Ectodermal cell (in vitro differentiated cells): Measurements from ENCODE around the gene AMIGO3.

ENCODE experiments used
- H3K27ac ChIP-seq: 2 replicates; pipeline ENCODE4 v1.7.0; 2013; ENCODE audit warnings: mild to moderate bottlenecking, low read depth, low read length; ENCODE audit not compliant: insufficient read depth, poor library complexity, severe bottlenecking
- H3K27me3 ChIP-seq: 2 replicates; pipeline ENCODE4 v1.7.0; 2013; ENCODE audit warnings: mild to moderate bottlenecking, low read length; ENCODE audit not compliant: insufficient read depth, control insufficient read depth, poor library complexity, severe bottlenecking
- H3K36me3 ChIP-seq: one replicate; pipeline ENCODE4 v1.7.0; 2013; ENCODE audit warnings: low read length; ENCODE audit not compliant: control insufficient read depth, insufficient read depth
- H3K4me1 ChIP-seq: one replicate; pipeline ENCODE4 v1.7.0; 2013; ENCODE audit warnings: low read length; ENCODE audit not compliant: control insufficient read depth, insufficient read depth
- H3K4me3 ChIP-seq: 2 replicates; pipeline ENCODE4 v1.7.0; 2013; ENCODE audit warnings: low read depth, low read length, control low read depth; ENCODE audit not compliant: insufficient read depth
- H3K9me3 ChIP-seq: 2 replicates; pipeline ENCODE4 v1.7.0; 2013; ENCODE audit warnings: mild to moderate bottlenecking, low read length, moderate library complexity; ENCODE audit not compliant: control insufficient read depth
- WGBS, 2 experiments: methylation state at CpG; one replicate each; pipeline ENCODE4 v1.1.7; 2013; ENCODE audit warnings: missing lambda C conversion rate in 2 of 2; 5-methylcytosine and 5-hydroxymethylcytosine counted together

AMIGO3 gene

DNA sequence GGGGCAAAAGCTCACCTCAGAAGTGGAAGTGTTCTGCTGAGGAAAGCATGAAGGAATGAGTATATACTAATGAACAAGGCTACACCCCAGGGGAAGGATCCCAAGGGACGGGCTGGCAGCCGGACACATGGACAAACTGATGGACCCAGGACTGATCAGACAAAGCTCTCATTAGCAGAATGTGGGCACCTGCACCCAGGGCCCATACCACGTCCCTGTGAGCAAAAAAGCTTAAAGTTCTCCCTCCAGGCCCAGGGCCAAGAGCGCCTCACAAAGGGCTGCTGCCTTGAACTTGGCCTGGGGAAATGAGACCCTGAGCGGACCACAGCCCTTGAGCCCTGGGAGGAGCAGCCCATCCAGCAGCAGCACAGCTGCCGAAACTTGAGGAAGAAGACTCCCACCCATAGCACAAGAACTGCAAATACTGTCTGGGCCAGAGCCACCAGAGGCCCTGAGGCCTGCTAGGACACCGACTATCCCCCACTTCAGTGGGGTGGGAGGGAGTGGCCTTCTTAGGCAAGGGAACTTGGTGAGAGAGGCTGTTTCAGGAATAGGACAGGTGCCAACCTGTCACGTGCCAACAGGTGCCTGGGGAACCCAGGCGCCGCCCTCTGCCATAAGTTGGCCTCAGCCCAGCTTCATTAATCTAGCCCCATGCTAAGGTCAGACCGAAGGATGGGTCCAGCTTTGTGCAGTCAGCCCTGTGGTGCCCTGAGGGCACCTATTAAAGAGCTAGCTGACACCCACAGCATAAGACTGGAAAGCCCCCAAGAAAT lies 6.6 kb upstream of the AMIGO3 start:
- Histone ChIP-seq H3K27ac (no peak overlapping the region), H3K9me3 (no peaks in the 10 kb centered on the region), H3K27me3 (no peaks in the 10 kb centered on the region), H3K4me1 (peaks cover 6% of the 10 kb centered on the region), H3K4me3 (no peak overlapping the region), H3K36me3 (peaks cover 13% of the 10 kb centered on the region)
- 94 to 95% methylated on average over 11 of the region's 11 CpGs for WGBS, 2 experiments

DNA sequence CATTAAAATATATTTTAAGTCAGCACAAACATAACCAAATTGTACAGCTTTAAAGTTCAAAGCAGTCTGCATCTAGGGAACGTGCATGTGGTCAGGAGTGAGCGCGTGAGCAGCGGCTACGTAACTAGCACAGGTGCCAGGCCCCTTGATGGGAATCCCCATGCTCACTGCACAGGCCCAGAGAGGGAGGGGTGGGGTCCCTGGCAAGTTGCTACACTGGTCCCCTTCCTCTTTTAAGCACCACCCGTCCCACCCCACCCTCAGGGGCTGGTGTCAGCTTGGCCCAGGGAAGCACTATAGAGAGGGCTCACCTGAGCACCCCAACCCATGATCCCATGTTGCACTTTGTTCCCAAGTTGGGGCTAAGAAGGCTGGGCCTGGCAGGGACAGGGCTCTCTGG lies 5.1 kb upstream of the AMIGO3 start:
- no peaks in the 10 kb centered on the region for H3K27me3 ChIP-seq
- H3K27ac ChIP-seq, result peak overlapping the region; percentile 87
- peak overlapping the region; percentile 100 for H3K4me3 ChIP-seq
- H3K4me1 ChIP-seq, result peaks cover 6% of the 10 kb centered on the region
- no peaks in the 10 kb centered on the region for H3K9me3 ChIP-seq
- peaks cover 11% of the 10 kb centered on the region for H3K36me3 ChIP-seq
- 60 to 62% methylated on average over 6 of the region's 6 CpGs for WGBS, 2 experiments

DNA sequence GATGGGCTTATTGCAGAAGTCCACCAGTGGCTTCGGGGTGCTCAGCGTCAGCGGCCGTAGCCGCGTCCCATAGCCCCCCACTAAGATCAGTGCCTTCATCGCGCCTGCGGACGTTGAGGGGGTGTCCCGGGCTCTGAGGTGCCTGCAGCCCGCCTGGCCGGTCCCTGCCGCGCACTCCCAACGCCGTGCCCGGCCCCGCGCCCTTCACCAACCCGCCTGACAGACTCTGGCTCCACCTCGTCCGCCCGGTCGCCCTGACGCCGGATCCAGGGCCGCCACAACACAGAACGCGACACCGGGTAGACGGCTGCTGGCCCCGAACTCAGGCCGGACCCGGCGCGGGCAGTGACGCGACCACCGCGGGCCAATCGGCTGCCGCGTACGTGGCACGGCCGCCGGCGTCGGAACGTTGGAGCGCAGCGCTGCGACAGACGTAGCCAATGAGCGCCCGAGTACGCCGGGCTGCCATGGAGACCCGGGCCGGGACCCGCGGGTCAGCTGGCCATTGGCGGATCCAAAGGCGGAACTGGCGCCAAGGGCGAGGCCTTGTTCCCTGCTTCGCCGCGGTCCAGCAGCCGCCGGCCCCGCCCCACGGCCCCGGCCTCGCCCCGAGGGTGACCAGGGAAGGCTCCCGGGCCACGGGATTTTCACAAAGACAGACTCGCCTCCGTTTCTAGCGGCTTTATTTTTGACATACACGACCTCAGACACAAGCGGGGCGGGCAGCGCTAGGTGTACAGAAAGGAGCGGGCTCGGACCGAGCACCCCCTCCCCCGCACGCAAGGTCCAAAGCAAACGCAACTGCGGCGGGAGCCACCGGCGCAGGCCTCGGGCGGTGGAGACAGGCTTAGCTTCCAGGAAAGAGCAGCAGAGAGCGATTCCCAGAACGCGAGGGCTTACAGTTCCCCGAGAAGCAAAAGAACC lies 4.4 kb upstream of the AMIGO3 start, which contains the start of gene GMPPB:
Gene GMPPB, minus strand, starts transcription at position 324 of the 924 bp plus-strand sequence. Its CDS starts 225 bp downstream, at position 99.
- H3K4me1 ChIP-seq, result peaks cover 6% of the 10 kb centered on the region
- H3K27ac ChIP-seq, result peak within 1 kb of the TSS; percentile 92
- H3K36me3 ChIP-seq, result peaks cover 11% of the 10 kb centered on the region
- H3K27me3 ChIP-seq, result no peaks in the 10 kb centered on the region
- no peaks in the 10 kb centered on the region for H3K9me3 ChIP-seq
- 1% methylated on average over 102 of the region's 102 CpGs for WGBS, 2 experiments
- H3K4me3 ChIP-seq, result peak within 1 kb of the TSS; percentile 100

DNA sequence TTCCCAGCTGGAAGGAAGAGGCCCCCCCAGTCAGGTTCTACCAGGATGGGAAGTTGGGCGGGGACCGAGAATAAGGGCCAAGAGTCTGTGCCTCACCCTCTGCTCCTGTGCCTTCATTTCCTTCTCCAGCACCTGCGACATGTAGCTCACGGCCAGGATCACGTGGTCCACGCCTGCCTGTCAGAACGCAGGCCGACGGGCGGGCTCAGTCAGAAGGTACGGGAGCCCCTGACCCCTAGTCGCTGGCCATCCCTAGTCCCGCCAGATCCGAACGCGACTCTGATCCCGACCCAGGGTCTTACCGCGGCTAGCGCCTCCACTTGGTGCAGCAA lies 3.8 kb upstream of the AMIGO3 start:
- H3K36me3 ChIP-seq, result peaks cover 11% of the 10 kb centered on the region
- H3K4me3 ChIP-seq, result peak overlapping the region; percentile 100
- no peaks in the 10 kb centered on the region for H3K9me3 ChIP-seq
- WGBS, 2 experiments, result 3 to 4% methylated on average over 20 of the region's 20 CpGs
- peak overlapping the region; percentile 92 for H3K27ac ChIP-seq
- no peaks in the 10 kb centered on the region for H3K27me3 ChIP-seq
- peaks cover 6% of the 10 kb centered on the region for H3K4me1 ChIP-seq

- H3K27me3 ChIP-seq, result no peaks in the 10 kb centered on the region
- H3K27ac ChIP-seq, result no peak overlapping the region
- H3K4me3 ChIP-seq, result peak overlapping the region; percentile 100
- WGBS, 2 experiments, result 86% methylated on average over 8 of the region's 8 CpGs
- H3K9me3 ChIP-seq, result no peaks in the 10 kb centered on the region
- peaks cover 6% of the 10 kb centered on the region for H3K4me1 ChIP-seq
- peaks cover 7% of the 10 kb centered on the region for H3K36me3 ChIP-seq
Measured at GRCh38 chr3:49722896-49723295, 3.4 kb upstream of the AMIGO3 start.

GRCh38 chr3:49721896-49722781 lies 2.7 kb upstream of the AMIGO3 start:
- 96% methylated on average over 26 of the region's 26 CpGs for WGBS, 2 experiments
- Histone ChIP-seq H3K36me3 (peaks cover 4% of the 10 kb centered on the region), H3K9me3 (no peaks in the 10 kb centered on the region), H3K4me1 (peaks cover 6% of the 10 kb centered on the region), H3K27me3 (no peaks in the 10 kb centered on the region), H3K4me3 (peak overlapping the region; percentile 100), H3K27ac (no peak overlapping the region)

- peaks cover 4% of the 10 kb centered on the region for H3K36me3 ChIP-seq
- WGBS, 2 experiments, result 94 to 96% methylated on average over 9 of the region's 9 CpGs
Measured at GRCh38 chr3:49721596-49721895, 2.1 kb upstream of the AMIGO3 start.

DNA sequence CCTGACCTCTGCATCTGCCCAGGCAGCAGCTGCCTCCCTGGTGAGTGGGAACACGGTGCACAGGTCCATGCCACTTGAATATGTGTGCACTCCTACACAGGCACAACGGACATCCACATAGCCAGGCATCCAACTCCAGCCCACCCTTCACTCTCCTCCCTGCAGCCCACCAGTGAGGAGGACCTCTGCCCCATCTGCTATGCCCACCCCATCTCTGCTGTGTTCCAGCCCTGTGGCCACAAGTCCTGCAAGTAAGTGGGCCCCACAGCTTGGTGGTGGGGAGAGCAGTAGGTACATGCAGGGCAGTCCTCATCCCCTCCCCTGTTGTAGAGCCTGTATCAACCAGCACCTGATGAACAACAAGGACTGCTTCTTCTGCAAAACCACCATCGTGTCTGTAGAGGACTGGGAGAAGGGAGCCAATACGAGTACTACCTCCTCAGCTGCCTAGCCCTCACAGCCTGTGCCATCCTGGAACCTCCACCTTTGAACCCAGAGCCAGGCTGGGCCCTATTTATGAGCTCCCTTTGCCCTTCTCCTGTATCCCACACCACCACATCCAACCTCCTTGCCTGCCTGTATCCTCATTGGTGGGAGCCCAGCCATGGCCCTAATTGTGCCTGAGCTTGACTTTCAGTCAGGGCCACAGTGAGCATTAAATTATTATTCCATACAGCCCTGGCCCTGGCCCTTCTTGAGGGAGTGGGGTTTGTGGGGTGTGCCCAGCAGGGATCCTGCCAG lies 1.5 kb upstream of the AMIGO3 start:
- WGBS, 2 experiments, result 93 to 96% methylated on average over 4 of the region's 4 CpGs
- no peaks in the 10 kb centered on the region for H3K27me3 ChIP-seq
- H3K9me3 ChIP-seq, result no peaks in the 10 kb centered on the region
- peaks cover 6% of the 10 kb centered on the region for H3K4me1 ChIP-seq
- H3K36me3 ChIP-seq, result peaks cover 3% of the 10 kb centered on the region
- no peak overlapping the region for H3K4me3 ChIP-seq
- H3K27ac ChIP-seq, result no peak overlapping the region

More at GRCh38 chr3:49721596-49721895, 2.1 kb upstream of the AMIGO3 start:
- Histone ChIP-seq H3K27me3 (no peaks in the 10 kb centered on the region), H3K4me1 (peaks cover 6% of the 10 kb centered on the region), H3K27ac (no peak overlapping the region), H3K9me3 (no peaks in the 10 kb centered on the region), H3K4me3 (no peak overlapping the region)

- 57 to 61% methylated on average over 33 of the region's 33 CpGs for WGBS, 2 experiments
- no peaks in the 10 kb centered on the region for H3K9me3 ChIP-seq
- H3K4me1 ChIP-seq, result peaks cover 6% of the 10 kb centered on the region
- no peaks in the 10 kb centered on the region for H3K36me3 ChIP-seq
- no peaks in the 10 kb centered on the region for H3K27me3 ChIP-seq
- no peak overlapping the region for H3K27ac ChIP-seq
- peak overlapping the region; percentile 54 for H3K4me3 ChIP-seq
Measured at GRCh38 chr3:49718858-49719213, 648 bp downstream of the AMIGO3 start.
